Measurements from ENCODE around the gene TMEM242. TPM values are rescaled to one million over a fixed set of nuclear protein-coding genes. Genes with fewer than 3 reads are reported as not detected.

Gene TMEM242
- polyA plus RNA-seq, 2 of the 4 experiments (the other 2 are of a cell fraction) = 5.3 to 7.4 TPM

DNA sequence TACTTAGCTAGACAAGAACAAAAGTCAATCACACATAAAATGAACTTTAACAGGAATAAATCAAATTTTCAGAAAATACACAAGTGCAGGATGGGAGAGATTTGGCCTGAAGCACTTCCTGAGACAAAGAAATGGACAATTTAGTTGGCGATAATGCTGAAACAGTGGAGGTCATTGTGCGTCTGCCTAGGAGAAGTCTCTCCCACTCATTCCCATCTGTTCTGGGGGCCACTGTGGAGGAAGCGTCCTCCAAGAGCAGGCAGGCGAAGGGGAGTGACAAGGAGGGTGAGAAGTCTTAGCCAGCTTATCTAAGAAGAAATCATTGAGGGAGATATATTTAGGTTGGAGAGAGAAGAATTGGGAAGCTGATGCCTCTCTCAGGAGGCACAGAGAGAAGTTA, 10.2 kb upstream of the TMEM242 start:
- no peak for DNase-seq (ENCODE audit: low read depth in 1 of 2, low spot score in 1 of 2)
- ChIA-PET CTCF (no interaction called here), POLR2A (no interaction called here)
- H3K4me2 ChIP-seq = no peak overlapping the region
- TF ChIP-seq HOXA7 (CRISPR knock-in tag; IDR thresholded peaks at IDR 0.05) = no peak
- TF ChIP-seq, protein P1, sequence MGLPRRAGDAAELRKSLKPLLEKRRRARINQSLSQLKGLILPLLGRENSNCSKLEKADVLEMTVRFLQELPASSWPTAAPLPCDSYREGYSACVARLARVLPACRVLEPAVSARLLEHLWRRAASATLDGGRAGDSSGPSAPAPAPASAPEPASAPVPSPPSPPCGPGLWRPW (IDR thresholded peaks at IDR 0.05) = no peak
- no peak for TF ChIP-seq ZNF302 (CRISPR knock-in tag; IDR thresholded peaks at IDR 0.05)
- TF ChIP-seq ZC3H11A (IDR thresholded peaks at IDR 0.05) = no peak
- TF ChIP-seq HOXB5 (CRISPR knock-in tag; IDR thresholded peaks at IDR 0.05) = no peak
- no peak for TF ChIP-seq TFCP2L1 (CRISPR knock-in tag; IDR thresholded peaks at IDR 0.05)
- TF ChIP-seq RAD21 (conservative IDR thresholded peaks at IDR 0.05 in 1 of 2, IDR thresholded peaks at IDR 0.05 in 1 of 2) = no peak
- H3K4me1 ChIP-seq = no peaks in the 10 kb centered on the region
- no peak overlapping the region for H3K4me3 ChIP-seq
- H3K27ac ChIP-seq = no peak overlapping the region
- 91% methylated on average over 4 of the region's 4 CpGs for WGBS (ENCODE audit: missing lambda C conversion rate)
- ATAC-seq = no peak
- FAIRE-seq = no peak
- no peaks in the 10 kb centered on the region for H3K9me3 ChIP-seq

DNA sequence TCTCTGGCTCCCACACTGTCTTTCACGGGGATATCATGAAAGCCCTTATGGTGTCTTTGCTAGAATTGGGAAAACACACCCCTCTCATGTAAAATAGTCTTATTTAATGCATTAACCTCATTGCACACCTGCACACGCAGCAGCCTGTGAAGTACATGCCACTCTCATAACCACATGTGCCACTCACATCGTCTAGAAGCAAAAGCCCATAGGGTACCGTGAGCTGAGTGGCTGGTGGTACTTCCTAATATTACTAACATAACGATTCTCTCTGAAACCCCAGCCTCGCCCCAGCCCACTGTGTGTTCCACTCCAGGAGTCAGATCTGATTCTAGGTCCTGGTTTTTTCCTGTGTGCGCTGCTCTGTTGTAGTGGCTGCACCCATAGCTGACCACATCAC, 9.5 kb upstream of the TMEM242 start:
- ChIA-PET POLR2A (no interaction called here), CTCF (no interaction called here)
- FAIRE-seq (no peak), DNase-seq (ENCODE audit: low read depth in 1 of 2, low spot score in 1 of 2) (no peak), ATAC-seq (no peak)
- no peak for TF ChIP-seq BHLHE40 (IDR thresholded peaks at IDR 0.05; ENCODE audit: low read depth, low read length)
- no peak for TF ChIP-seq MAFK (IDR thresholded peaks at IDR 0.05; ENCODE audit: partially characterized antibody)
- no peak for TF ChIP-seq EHMT2 (IDR thresholded peaks at IDR 0.05; ENCODE audit: low read depth)
- TF ChIP-seq MAZ (IDR thresholded peaks at IDR 0.05; ENCODE audit: borderline replicate concordance, low read depth, low read length) = no peak
- no peak for TF ChIP-seq RARB (CRISPR knock-in tag; IDR thresholded peaks at IDR 0.05)
- TF ChIP-seq CHD2 (IDR thresholded peaks at IDR 0.05; ENCODE audit: low read length, partially characterized antibody) = no peak
- TF ChIP-seq, protein P2, sequence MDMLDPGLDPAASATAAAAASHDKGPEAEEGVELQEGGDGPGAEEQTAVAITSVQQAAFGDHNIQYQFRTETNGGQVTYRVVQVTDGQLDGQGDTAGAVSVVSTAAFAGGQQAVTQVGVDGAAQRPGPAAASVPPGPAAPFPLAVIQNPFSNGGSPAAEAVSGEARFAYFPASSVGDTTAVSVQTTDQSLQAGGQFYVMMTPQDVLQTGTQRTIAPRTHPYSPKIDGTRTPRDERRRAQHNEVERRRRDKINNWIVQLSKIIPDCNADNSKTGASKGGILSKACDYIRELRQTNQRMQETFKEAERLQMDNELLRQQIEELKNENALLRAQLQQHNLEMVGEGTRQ (IDR thresholded peaks at IDR 0.05) = no peak
- no peak for TF ChIP-seq ESRRA (IDR thresholded peaks at IDR 0.05; ENCODE audit: borderline replicate concordance, low read length)
- TF ChIP-seq, protein P3, sequence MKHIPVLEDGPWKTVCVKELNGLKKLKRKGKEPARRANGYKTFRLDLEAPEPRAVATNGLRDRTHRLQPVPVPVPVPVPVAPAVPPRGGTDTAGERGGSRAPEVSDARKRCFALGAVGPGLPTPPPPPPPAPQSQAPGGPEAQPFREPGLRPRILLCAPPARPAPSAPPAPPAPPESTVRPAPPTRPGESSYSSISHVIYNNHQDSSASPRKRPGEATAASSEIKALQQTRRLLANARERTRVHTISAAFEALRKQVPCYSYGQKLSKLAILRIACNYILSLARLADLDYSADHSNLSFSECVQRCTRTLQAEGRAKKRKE (CRISPR knock-in tag; IDR thresholded peaks at IDR 0.05; ENCODE audit: low read depth) = no peak
- no peak for TF ChIP-seq RCOR1 (IDR thresholded peaks at IDR 0.05; ENCODE audit: low read depth, low read length)
- TF ChIP-seq GATA3 (IDR thresholded peaks at IDR 0.05; ENCODE audit: borderline replicate concordance) = no peak
- TF ChIP-seq, protein P4, sequence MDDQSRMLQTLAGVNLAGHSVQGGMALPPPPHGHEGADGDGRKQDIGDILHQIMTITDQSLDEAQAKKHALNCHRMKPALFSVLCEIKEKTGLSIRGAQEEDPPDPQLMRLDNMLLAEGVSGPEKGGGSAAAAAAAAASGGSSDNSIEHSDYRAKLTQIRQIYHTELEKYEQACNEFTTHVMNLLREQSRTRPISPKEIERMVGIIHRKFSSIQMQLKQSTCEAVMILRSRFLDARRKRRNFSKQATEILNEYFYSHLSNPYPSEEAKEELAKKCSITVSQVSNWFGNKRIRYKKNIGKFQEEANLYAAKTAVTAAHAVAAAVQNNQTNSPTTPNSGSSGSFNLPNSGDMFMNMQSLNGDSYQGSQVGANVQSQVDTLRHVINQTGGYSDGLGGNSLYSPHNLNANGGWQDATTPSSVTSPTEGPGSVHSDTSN (IDR thresholded peaks at IDR 0.05) = no peak
- TF ChIP-seq HOXA7 (CRISPR knock-in tag; IDR thresholded peaks at IDR 0.05) = no peak
- TF ChIP-seq EHF (CRISPR knock-in tag; IDR thresholded peaks at IDR 0.05) = no peak
- TF ChIP-seq, protein P5, sequence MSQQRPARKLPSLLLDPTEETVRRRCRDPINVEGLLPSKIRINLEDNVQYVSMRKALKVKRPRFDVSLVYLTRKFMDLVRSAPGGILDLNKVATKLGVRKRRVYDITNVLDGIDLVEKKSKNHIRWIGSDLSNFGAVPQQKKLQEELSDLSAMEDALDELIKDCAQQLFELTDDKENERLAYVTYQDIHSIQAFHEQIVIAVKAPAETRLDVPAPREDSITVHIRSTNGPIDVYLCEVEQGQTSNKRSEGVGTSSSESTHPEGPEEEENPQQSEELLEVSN (IDR thresholded peaks at IDR 0.05; ENCODE audit: borderline replicate concordance, low read depth) = no peak
- TF ChIP-seq CBX8 (IDR thresholded peaks at IDR 0.05) = no peak
- TF ChIP-seq, protein P6, sequence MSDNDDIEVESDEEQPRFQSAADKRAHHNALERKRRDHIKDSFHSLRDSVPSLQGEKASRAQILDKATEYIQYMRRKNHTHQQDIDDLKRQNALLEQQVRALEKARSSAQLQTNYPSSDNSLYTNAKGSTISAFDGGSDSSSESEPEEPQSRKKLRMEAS (IDR thresholded peaks at IDR 0.05) = no peak
- no peak for TF ChIP-seq CHD4 (IDR thresholded peaks at IDR 0.05; ENCODE audit: borderline replicate concordance)
- TF ChIP-seq EP300 (IDR thresholded peaks at IDR 0.05) = no peak
- Histone ChIP-seq H3K4me2 (no peak overlapping the region), H3K4me1 (no peaks in the 10 kb centered on the region), H3K4me3 (no peak overlapping the region), H3K9me3 (no peaks in the 10 kb centered on the region), H3K27ac (no peak overlapping the region)
- 41% methylated on average over 7 of the region's 7 CpGs for whole genome bisulfite sequencing (ENCODE audit: missing lambda C conversion rate)

All from A549 (cell line).